IPS-18a (cell line): ENCODE data around the gene PCCA.

Source experiments
- H3K27ac ChIP-seq: one replicate; pipeline ENCODE4 v1.5.1; 2013; ENCODE audit warnings: low read length
- H3K27me3 ChIP-seq: one replicate; pipeline ENCODE4 v1.6.1; 2013; ENCODE audit warnings: mild to moderate bottlenecking, low read length; ENCODE audit not compliant: control insufficient read depth, insufficient read depth
- H3K36me3 ChIP-seq: one replicate; pipeline ENCODE4 v1.6.1; 2013; ENCODE audit warnings: low read depth, low read length; ENCODE audit not compliant: control insufficient read depth
- H3K4me1 ChIP-seq: one replicate; pipeline ENCODE4 v1.6.1; 2013; ENCODE audit warnings: low read depth, low read length; ENCODE audit not compliant: control insufficient read depth
- H3K4me3 ChIP-seq: one replicate; pipeline ENCODE4 v1.5.1; 2013; ENCODE audit warnings: low read length
- H3K9ac ChIP-seq: one replicate; pipeline ENCODE4 v1.6.1; 2013; ENCODE audit warnings: mild to moderate bottlenecking, low read length, moderate library complexity
- H3K9me3 ChIP-seq: one replicate; pipeline ENCODE4 v1.6.1; 2013; ENCODE audit warnings: low read depth, low read length; ENCODE audit not compliant: control insufficient read depth

Gene PCCA

GRCh38 chr13:100528353-100528752, 439.5 kb downstream of the PCCA start:
- Histone ChIP-seq H3K4me3 (no peak overlapping the region), H3K27ac (no peak overlapping the region), H3K27me3 (no peaks in the 10 kb centered on the region), H3K4me1 (peaks cover 17% of the 10 kb centered on the region), H3K9me3 (no peaks in the 10 kb centered on the region), H3K36me3 (peaks cover 9% of the 10 kb centered on the region), H3K9ac (no peak overlapping the region)

GRCh38 chr13:100528820-100529219, 439.9 kb downstream of the PCCA start:
- Histone ChIP-seq H3K4me1 (peaks cover 17% of the 10 kb centered on the region), H3K9me3 (no peaks in the 10 kb centered on the region), H3K36me3 (peaks cover 9% of the 10 kb centered on the region), H3K27ac (no peak overlapping the region), H3K27me3 (no peaks in the 10 kb centered on the region), H3K4me3 (no peak overlapping the region), H3K9ac (no peak overlapping the region)

- H3K4me3 ChIP-seq: no peak overlapping the region
- H3K9me3 ChIP-seq: no peaks in the 10 kb centered on the region
- peaks cover 17% of the 10 kb centered on the region for H3K4me1 ChIP-seq
- peaks cover 9% of the 10 kb centered on the region for H3K36me3 ChIP-seq
- no peaks in the 10 kb centered on the region for H3K27me3 ChIP-seq
- no peak overlapping the region for H3K9ac ChIP-seq
- H3K27ac ChIP-seq: no peak overlapping the region
Measured at GRCh38 chr13:100529666-100530377, 440.9 kb downstream of the PCCA start.

- H3K27ac ChIP-seq: no peak overlapping the region
- H3K36me3 ChIP-seq: peaks cover 9% of the 10 kb centered on the region
- no peaks in the 10 kb centered on the region for H3K9me3 ChIP-seq
- no peak overlapping the region for H3K4me3 ChIP-seq
- no peak overlapping the region for H3K9ac ChIP-seq
- peaks cover 14% of the 10 kb centered on the region for H3K4me1 ChIP-seq
- H3K27me3 ChIP-seq: no peaks in the 10 kb centered on the region
Measured at GRCh38 chr13:100530671-100531213, 441.8 kb downstream of the PCCA start.

GRCh38 chr13:100532090-100532766, 443.3 kb downstream of the PCCA start:
- peaks cover 9% of the 10 kb centered on the region for H3K36me3 ChIP-seq
- no peak overlapping the region for H3K9ac ChIP-seq
- H3K4me1 ChIP-seq: peaks cover 10% of the 10 kb centered on the region
- no peaks in the 10 kb centered on the region for H3K27me3 ChIP-seq
- no peak overlapping the region for H3K27ac ChIP-seq
- H3K4me3 ChIP-seq: no peak overlapping the region
- H3K9me3 ChIP-seq: no peaks in the 10 kb centered on the region

GRCh38 chr13:100532836-100533435, 444.0 kb downstream of the PCCA start:
- Histone ChIP-seq H3K27me3 (no peaks in the 10 kb centered on the region), H3K9ac (no peak overlapping the region), H3K4me3 (no peak overlapping the region), H3K36me3 (peaks cover 4% of the 10 kb centered on the region), H3K4me1 (peaks cover 10% of the 10 kb centered on the region), H3K27ac (no peak overlapping the region), H3K9me3 (no peaks in the 10 kb centered on the region)

- no peak overlapping the region for H3K4me3 ChIP-seq
- peaks cover 10% of the 10 kb centered on the region for H3K4me1 ChIP-seq
Measured at GRCh38 chr13:100533588-100534041, 444.7 kb downstream of the PCCA start.

GRCh38 chr13:100534147-100534843, 445.4 kb downstream of the PCCA start:
- H3K27me3 ChIP-seq: no peaks in the 10 kb centered on the region
- H3K9me3 ChIP-seq: no peaks in the 10 kb centered on the region
- no peak overlapping the region for H3K9ac ChIP-seq
- H3K4me3 ChIP-seq: no peak overlapping the region
- no peak overlapping the region for H3K27ac ChIP-seq
- peaks cover 10% of the 10 kb centered on the region for H3K4me1 ChIP-seq
- H3K36me3 ChIP-seq: no peaks in the 10 kb centered on the region

More at GRCh38 chr13:100533588-100534041, 444.7 kb downstream of the PCCA start:
- Histone ChIP-seq H3K9ac (no peak overlapping the region), H3K9me3 (no peaks in the 10 kb centered on the region), H3K36me3 (no peaks in the 10 kb centered on the region), H3K27me3 (no peaks in the 10 kb centered on the region), H3K27ac (no peak overlapping the region)

GRCh38 chr13:100534911-100535310, 446.0 kb downstream of the PCCA start:
- Histone ChIP-seq H3K9ac (no peak overlapping the region), H3K27ac (no peak overlapping the region), H3K4me1 (peaks cover 10% of the 10 kb centered on the region), H3K27me3 (no peaks in the 10 kb centered on the region), H3K36me3 (no peaks in the 10 kb centered on the region), H3K9me3 (no peaks in the 10 kb centered on the region), H3K4me3 (no peak overlapping the region)

- peaks cover 4% of the 10 kb centered on the region for H3K4me1 ChIP-seq
- H3K9me3 ChIP-seq: no peaks in the 10 kb centered on the region
- H3K36me3 ChIP-seq: no peaks in the 10 kb centered on the region
- H3K27me3 ChIP-seq: no peaks in the 10 kb centered on the region
- H3K4me3 ChIP-seq: no peak overlapping the region
- no peak overlapping the region for H3K27ac ChIP-seq
- no peak overlapping the region for H3K9ac ChIP-seq
Measured at GRCh38 chr13:100535426-100536135, 446.7 kb downstream of the PCCA start.
